IMR-90 (cell line): ENCODE data around the gene GFAP.

Experiments
- BHLHE40 ChIP-seq: fragments of 150-350 bp; IDR thresholded peaks from 2 replicates; pipeline ENCODE4 v1.6.1; 2016; ENCODE audit warnings: mild to moderate bottlenecking, low read depth, low read length
- MAZ ChIP-seq: IDR thresholded peaks from 2 replicates; pipeline ENCODE4 v1.6.1; 2012; ENCODE audit warnings: low read depth, mild to moderate bottlenecking, low read length, improper control_type of control experiment, moderate library complexity, borderline replicate concordance
- MXI1 ChIP-seq: IDR thresholded peaks from 2 replicates; pipeline ENCODE4 v1.6.1; 2012; ENCODE audit warnings: low read depth, mild to moderate bottlenecking, low read length, moderate library complexity, borderline replicate concordance
- POLR2A ChIP-seq: IDR thresholded peaks from 2 replicates; pipeline ENCODE4 v1.6.1; 2012; ENCODE audit warnings: mild to moderate bottlenecking, low read depth, low read length
- RCOR1 ChIP-seq: IDR thresholded peaks from 2 replicates; pipeline ENCODE4 v1.6.1; 2012; ENCODE audit warnings: mild to moderate bottlenecking, low read length, improper control_type of control experiment; ENCODE audit not compliant: insufficient replicate concordance
- RFX5 ChIP-seq: IDR thresholded peaks from 2 replicates; pipeline ENCODE4 v1.8.0; 2012; ENCODE audit warnings: low read depth, mild to moderate bottlenecking, low read length, moderate library complexity
- SMC3 ChIP-seq: fragments of 150-350 bp; IDR thresholded peaks from 2 replicates; pipeline ENCODE4 v1.6.1; 2016; ENCODE audit warnings: low read depth, mild to moderate bottlenecking, antibody characterized with exemption, low read length, moderate library complexity
- TF ChIP-seq, protein P1 (sequence below): conservative IDR thresholded peaks from 2 replicates; pipeline ENCODE4 v1.5.1; 2012; ENCODE audit warnings: mild to moderate bottlenecking, low read depth, low read length, improper control_type of control experiment

DNA sequence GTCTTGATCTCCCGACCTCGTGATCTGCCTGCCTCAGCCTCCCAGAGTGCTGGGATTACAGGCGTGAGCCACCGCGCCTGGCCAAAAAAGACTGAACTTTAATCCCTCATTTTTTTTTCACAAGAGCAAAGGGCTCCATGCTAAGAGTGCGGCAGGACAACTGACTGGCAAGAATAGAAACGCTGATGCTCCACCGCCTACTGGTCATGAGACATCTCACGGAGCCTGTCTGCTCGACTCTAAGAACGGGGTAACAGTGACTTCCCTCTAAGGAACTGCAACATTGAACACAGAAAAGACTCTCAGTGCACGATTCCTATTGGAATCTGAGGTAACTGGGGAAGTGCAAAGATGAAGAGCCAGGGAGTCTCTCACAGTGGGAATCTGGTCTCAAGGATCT, 43.7 kb downstream of the GFAP start:
- TF ChIP-seq, protein P1, sequence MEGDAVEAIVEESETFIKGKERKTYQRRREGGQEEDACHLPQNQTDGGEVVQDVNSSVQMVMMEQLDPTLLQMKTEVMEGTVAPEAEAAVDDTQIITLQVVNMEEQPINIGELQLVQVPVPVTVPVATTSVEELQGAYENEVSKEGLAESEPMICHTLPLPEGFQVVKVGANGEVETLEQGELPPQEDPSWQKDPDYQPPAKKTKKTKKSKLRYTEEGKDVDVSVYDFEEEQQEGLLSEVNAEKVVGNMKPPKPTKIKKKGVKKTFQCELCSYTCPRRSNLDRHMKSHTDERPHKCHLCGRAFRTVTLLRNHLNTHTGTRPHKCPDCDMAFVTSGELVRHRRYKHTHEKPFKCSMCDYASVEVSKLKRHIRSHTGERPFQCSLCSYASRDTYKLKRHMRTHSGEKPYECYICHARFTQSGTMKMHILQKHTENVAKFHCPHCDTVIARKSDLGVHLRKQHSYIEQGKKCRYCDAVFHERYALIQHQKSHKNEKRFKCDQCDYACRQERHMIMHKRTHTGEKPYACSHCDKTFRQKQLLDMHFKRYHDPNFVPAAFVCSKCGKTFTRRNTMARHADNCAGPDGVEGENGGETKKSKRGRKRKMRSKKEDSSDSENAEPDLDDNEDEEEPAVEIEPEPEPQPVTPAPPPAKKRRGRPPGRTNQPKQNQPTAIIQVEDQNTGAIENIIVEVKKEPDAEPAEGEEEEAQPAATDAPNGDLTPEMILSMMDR, result no peak
- TF ChIP-seq POLR2A (no peak), BHLHE40 (no peak), MXI1 (no peak), MAZ (no peak), RCOR1 (no peak), SMC3 (no peak), RFX5 (no peak)
